Activated T-cell treated with anti-CD3 and anti-CD28 coated beads, Interleukin-2, amount 50 U/mL, for 72 hours (primary cell): ENCODE data around the gene NBEAL2. TPM values are rescaled to one million over a fixed set of nuclear protein-coding genes. Genes with fewer than 3 reads are reported as not detected.
A peak's percentile ranks its signal among the peaks of the same experiment; 100 is the strongest.
"Not testable (repeated sequence)": the region's sequence is repeated elsewhere in the genome, so short reads cannot be mapped to it uniquely, and the experiment has no call there.

ENCODE experiments used
- ATAC-seq, 2 donors: fragments of 150-1000 bp; cut with Tn5 transposase; replicated peaks in 1 of 2; 2 replicates each; pipeline ENCODE4 v1.10.0; 2021; ENCODE audit warnings: moderate library complexity in 2 of 2, mild to moderate bottlenecking in 1 of 2
- DNase-seq, 2 donors: peaks; one replicate each; pipeline ENCODE4 v3.0.0; 2021 to 2022; ENCODE audit warnings: mixed read lengths in 1 of 2
- H3K27ac Mint-ChIP-seq: one replicate; pipeline ENCODE4 v1.8.0; 2022; ENCODE audit warnings: mild to moderate bottlenecking, moderate library complexity, mixed read lengths
- H3K27me3 Mint-ChIP-seq: one replicate; pipeline ENCODE4 v1.8.0; 2022; ENCODE audit warnings: low read depth, mixed read lengths
- H3K36me3 Mint-ChIP-seq, 2 donors: one replicate each; pipeline ENCODE4 v1.8.0; 2022; ENCODE audit warnings: mixed read lengths in 2 of 2, mild to moderate bottlenecking in 1 of 2; ENCODE audit not compliant: insufficient read depth in 2 of 2
- H3K4me1 Mint-ChIP-seq: one replicate; pipeline ENCODE4 v1.8.0; 2022; ENCODE audit warnings: low read depth, mixed read lengths
- H3K4me3 Mint-ChIP-seq, 2 donors: one replicate each; pipeline ENCODE4 v1.8.0; 2022; ENCODE audit warnings: mild to moderate bottlenecking in 2 of 2, mixed read lengths in 2 of 2, moderate library complexity in 2 of 2
- H3K9me3 Mint-ChIP-seq, 2 donors: one replicate each; pipeline ENCODE4 v1.8.0; 2022; ENCODE audit warnings: mixed read lengths in 2 of 2
- total RNA-seq, 2 donors: library from RNA; stranded (reverse); gene quantifications; one replicate each; pipeline ENCODE4 v1.2.3, GENCODE V29; 2022

Gene NBEAL2
- total RNA-seq, 2 donors from 2014 or later, result 84.0 to 87.4 TPM

- Mint-ChIP-seq H3K27ac (peak overlapping the region; percentile 9), H3K36me3 (peaks cover 2 to 8% of the 10 kb centered on the region in 2 donors), H3K4me1 (peaks cover 77% of the 10 kb centered on the region), H3K27me3 (no peaks in the 10 kb centered on the region), H3K9me3 (no peaks in the 10 kb centered on the region), H3K4me3 (no peak overlapping the region)
- ATAC-seq (no peak), DNase-seq (no peak)
Measured at GRCh38 chr3:46962427-46962826, 17.0 kb upstream of the NBEAL2 start.

- Mint-ChIP-seq H3K9me3 (no peaks in the 10 kb centered on the region), H3K4me1 (peaks cover 81% of the 10 kb centered on the region), H3K36me3 (peaks cover 2 to 8% of the 10 kb centered on the region in 2 donors), H3K27me3 (no peaks in the 10 kb centered on the region), H3K4me3 (no peak overlapping the region), H3K27ac (no peak overlapping the region)
- no peak for ATAC-seq
- DNase-seq, result no peak
Measured at GRCh38 chr3:46962990-46963389, 16.5 kb upstream of the NBEAL2 start.

GRCh38 chr3:46964038-46964590 lies 15.4 kb upstream of the NBEAL2 start:
- not testable (repeated sequence) for ATAC-seq, H3K9me3 Mint-ChIP-seq, H3K36me3 Mint-ChIP-seq, DNase-seq, H3K27me3 Mint-ChIP-seq, H3K4me3 Mint-ChIP-seq, H3K27ac Mint-ChIP-seq
- peaks cover 77% of the 10 kb centered on the region for H3K4me1 Mint-ChIP-seq

GRCh38 chr3:46965151-46965550 lies 14.3 kb upstream of the NBEAL2 start:
- ATAC-seq (no peak), DNase-seq (no peak)
- H3K36me3 Mint-ChIP-seq, result peaks cover 2 to 12% of the 10 kb centered on the region in 2 donors
- no peaks in the 10 kb centered on the region for H3K9me3 Mint-ChIP-seq
- peak overlapping the region in 1 of 2 donors; percentile 3 for H3K4me3 Mint-ChIP-seq
- H3K4me1 Mint-ChIP-seq, result peaks cover 76% of the 10 kb centered on the region
- H3K27ac Mint-ChIP-seq, result peak overlapping the region; percentile 36
- no peaks in the 10 kb centered on the region for H3K27me3 Mint-ChIP-seq

- ATAC-seq (peak; percentile 16 to 49), DNase-seq (no peak)
- Mint-ChIP-seq H3K9me3 (no peaks in the 10 kb centered on the region), H3K36me3 (peaks cover 2 to 17% of the 10 kb centered on the region in 2 donors), H3K27ac (peak overlapping the region; percentile 7), H3K4me3 (no peak overlapping the region), H3K27me3 (no peaks in the 10 kb centered on the region), H3K4me1 (peaks cover 76% of the 10 kb centered on the region)
Measured at GRCh38 chr3:46966811-46967210, 12.7 kb upstream of the NBEAL2 start.

GRCh38 chr3:46968783-46969428 lies 10.6 kb upstream of the NBEAL2 start:
- DNase-seq, result no peak
- Mint-ChIP-seq H3K4me3 (no peak overlapping the region), H3K36me3 (peaks cover 0 to 21% of the 10 kb centered on the region in 2 donors), H3K27me3 (no peaks in the 10 kb centered on the region), H3K4me1 (peaks cover 80% of the 10 kb centered on the region), H3K9me3 (no peaks in the 10 kb centered on the region), H3K27ac (peak overlapping the region; percentile 86)
- no peak for ATAC-seq

GRCh38 chr3:46970391-46971091 lies 8.9 kb upstream of the NBEAL2 start:
- H3K9me3 Mint-ChIP-seq, result no peaks in the 10 kb centered on the region
- ATAC-seq (no peak), DNase-seq (no peak)
- H3K27ac Mint-ChIP-seq, result peak overlapping the region; percentile 70
- H3K27me3 Mint-ChIP-seq, result no peaks in the 10 kb centered on the region
- peaks cover 2 to 28% of the 10 kb centered on the region in 2 donors for H3K36me3 Mint-ChIP-seq
- H3K4me3 Mint-ChIP-seq, result no peak overlapping the region
- peaks cover 92% of the 10 kb centered on the region for H3K4me1 Mint-ChIP-seq

- no peak for ATAC-seq
- no peak for DNase-seq
- Mint-ChIP-seq H3K27me3 (no peaks in the 10 kb centered on the region), H3K4me1 (peaks cover 89% of the 10 kb centered on the region), H3K36me3 (peaks cover 2 to 26% of the 10 kb centered on the region in 2 donors), H3K4me3 (peak overlapping the region in 1 of 2 donors; percentile 87), H3K27ac (peak overlapping the region; percentile 96), H3K9me3 (no peaks in the 10 kb centered on the region)
Measured at GRCh38 chr3:46971151-46971550, 8.3 kb upstream of the NBEAL2 start.

GRCh38 chr3:46971742-46972141 lies 7.7 kb upstream of the NBEAL2 start:
- no peaks in the 10 kb centered on the region for H3K9me3 Mint-ChIP-seq

GRCh38 chr3:46972396-46972795 lies 7.1 kb upstream of the NBEAL2 start:
- H3K9me3 Mint-ChIP-seq, result no peaks in the 10 kb centered on the region
- H3K4me3 Mint-ChIP-seq, result peak overlapping the region; percentile 33 to 87
- H3K27ac Mint-ChIP-seq, result peak overlapping the region; percentile 96
- H3K4me1 Mint-ChIP-seq, result peaks cover 85% of the 10 kb centered on the region
- no peaks in the 10 kb centered on the region for H3K27me3 Mint-ChIP-seq
- DNase-seq (no peak), ATAC-seq (no peak)
- H3K36me3 Mint-ChIP-seq, result peaks cover 4 to 27% of the 10 kb centered on the region in 2 donors

More at GRCh38 chr3:46971742-46972141, 7.7 kb upstream of the NBEAL2 start:
- Mint-ChIP-seq H3K4me1 (peaks cover 85% of the 10 kb centered on the region), H3K27ac (peak overlapping the region; percentile 96), H3K27me3 (no peaks in the 10 kb centered on the region), H3K36me3 (peaks cover 4 to 27% of the 10 kb centered on the region in 2 donors), H3K4me3 (peak overlapping the region; percentile 76 to 87)
- ATAC-seq (no peak), DNase-seq (no peak)

GRCh38 chr3:46974421-46975171 lies 4.9 kb upstream of the NBEAL2 start:
- Mint-ChIP-seq H3K27me3 (no peaks in the 10 kb centered on the region), H3K36me3 (peaks cover 4 to 25% of the 10 kb centered on the region in 2 donors), H3K9me3 (no peaks in the 10 kb centered on the region), H3K27ac (peak overlapping the region; percentile 47), H3K4me1 (peaks cover 85% of the 10 kb centered on the region), H3K4me3 (peak overlapping the region; percentile 95)
- ATAC-seq (no peak), DNase-seq (no peak)

- Mint-ChIP-seq H3K27me3 (no peaks in the 10 kb centered on the region), H3K27ac (peak within 1 kb of the TSS; percentile 97), H3K4me1 (peaks cover 78% of the 10 kb centered on the region), H3K9me3 (no peaks in the 10 kb centered on the region), H3K36me3 (peaks cover 4 to 21% of the 10 kb centered on the region in 2 donors), H3K4me3 (peak within 1 kb of the TSS; percentile 95)
- peak; percentile 77 to 78 for ATAC-seq
- peak; percentile 90 to 96 for DNase-seq
Measured at GRCh38 chr3:46976326-46977190, 2.9 kb upstream of the NBEAL2 start, which contains the start of gene CCDC12. TSS of gene CCDC12 (minus strand) at chr3:46976745. CDS start at chr3:46976732, 13 bp downstream.
